HG03066 (cell line): ENCODE measurements around the gene APLP1.
A peak's percentile ranks its signal among the peaks of the same experiment; 100 is the strongest.
"Not testable (repeated sequence)": the region's sequence is repeated elsewhere in the genome, so short reads cannot be mapped to it uniquely, and the experiment has no call there.

Experiments used
- ATAC-seq: cut with Tn5 transposase; IDR thresholded peaks from one replicate; pipeline ENCODE4 v1.9.1; 2021; ENCODE audit warnings: low read depth; ENCODE audit not compliant: unreplicated experiment

APLP1 gene

DNA sequence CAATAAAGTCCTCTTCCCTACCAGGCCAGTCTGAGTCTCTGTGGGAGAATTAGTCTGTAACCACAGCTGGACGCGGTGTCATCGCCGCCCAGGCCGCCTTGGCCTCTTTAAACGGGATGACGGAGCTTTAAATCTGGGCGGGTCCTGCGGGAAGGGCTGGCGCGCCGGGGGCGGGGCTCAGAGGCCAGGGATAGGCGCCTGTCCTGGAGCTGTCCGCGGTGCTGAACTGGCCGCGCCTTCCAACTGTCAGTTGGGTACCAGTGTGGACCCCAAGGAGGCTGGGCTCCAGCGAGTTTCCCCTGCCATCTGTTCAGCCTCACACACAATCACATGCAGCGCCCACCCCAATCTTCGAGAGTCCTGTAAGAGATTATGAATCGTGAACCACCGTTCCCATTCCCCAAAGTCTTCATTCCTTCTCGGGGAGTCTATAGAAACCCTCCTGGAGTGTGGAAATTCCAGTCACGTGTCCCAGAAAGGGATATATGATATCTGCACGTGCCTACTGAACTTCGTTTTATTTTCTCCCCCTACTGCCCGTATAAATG, 11.5 kb downstream of the APLP1 start:
- ATAC-seq: no peak

DNA sequence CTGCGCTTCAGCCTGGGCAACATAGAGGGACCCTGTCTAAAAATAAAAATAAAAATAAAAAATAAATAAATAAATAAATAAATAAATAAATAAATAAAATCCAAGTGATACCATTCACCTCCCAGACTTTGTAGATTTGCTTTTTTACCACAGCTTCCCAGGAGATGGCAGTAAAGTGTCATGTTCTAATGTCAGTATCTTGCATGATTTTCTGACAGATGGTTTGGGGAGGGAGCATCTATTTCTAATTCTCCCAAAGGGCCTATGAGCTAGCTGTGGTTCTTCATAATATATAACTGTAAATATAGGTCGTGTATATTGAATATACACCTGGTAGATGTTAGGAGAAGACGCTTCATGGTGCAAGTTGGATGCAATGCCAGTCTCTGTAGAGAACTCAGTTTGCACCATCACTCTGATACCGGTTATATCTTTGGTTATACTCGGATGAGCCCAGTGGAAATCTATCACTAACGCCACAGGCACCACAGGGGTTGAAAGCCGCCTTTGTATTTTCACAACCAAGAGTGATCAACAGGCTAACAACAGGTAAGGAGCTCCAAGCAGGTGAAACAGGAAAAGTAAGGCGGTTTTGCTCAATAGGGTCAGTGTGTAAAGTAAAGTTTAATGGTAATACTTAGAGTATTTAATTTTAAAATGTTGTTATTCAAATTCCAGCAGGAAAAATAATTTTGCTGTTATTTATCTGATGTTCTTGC, 13.9 kb downstream of the APLP1 start:
- ATAC-seq: no peak

DNA sequence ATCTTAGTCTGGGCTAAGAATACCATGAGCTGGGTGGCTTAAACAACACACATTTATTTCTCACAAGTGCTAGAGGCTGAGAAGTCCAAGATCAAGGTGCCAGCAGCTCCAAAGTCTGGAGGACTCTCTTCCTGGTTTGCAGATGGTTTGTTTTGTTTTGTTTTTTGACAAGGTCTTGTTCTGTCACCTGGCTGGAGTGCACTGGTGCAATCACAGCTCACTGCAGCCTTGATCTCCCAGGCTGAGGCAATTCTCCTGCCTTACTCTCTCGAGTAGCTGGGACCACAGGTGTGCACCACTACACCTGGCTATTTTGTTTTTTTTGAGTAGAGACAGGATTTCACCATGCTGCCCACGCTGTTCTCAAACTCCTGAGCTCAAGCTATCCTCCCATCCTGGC, 15.5 kb downstream of the APLP1 start:
- ATAC-seq: no peak

DNA sequence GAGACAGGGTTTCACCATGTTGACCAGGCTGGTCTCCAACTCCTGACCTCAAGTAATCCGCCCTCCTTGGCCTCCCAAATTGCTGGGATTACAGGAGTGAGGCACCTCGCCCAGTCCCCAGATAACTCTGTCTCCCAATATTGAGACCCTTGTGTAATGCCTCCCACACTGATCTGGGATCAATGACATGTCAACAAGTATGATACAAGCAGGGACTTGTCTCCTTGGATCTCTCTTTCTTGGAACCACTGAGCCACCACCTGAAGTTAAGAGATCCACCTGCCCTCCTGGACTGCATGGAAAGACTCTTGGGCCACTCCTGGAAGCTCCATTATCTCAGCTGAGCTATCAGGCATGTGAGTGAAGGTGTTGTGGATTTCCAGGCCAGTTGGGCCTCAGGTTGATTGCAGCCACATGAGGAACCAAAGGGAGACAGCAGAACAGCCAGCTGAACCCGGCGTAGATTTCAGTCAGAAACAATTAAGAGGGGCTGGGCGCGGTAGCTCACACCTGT, 16.9 kb downstream of the APLP1 start:
- no peak for ATAC-seq

DNA sequence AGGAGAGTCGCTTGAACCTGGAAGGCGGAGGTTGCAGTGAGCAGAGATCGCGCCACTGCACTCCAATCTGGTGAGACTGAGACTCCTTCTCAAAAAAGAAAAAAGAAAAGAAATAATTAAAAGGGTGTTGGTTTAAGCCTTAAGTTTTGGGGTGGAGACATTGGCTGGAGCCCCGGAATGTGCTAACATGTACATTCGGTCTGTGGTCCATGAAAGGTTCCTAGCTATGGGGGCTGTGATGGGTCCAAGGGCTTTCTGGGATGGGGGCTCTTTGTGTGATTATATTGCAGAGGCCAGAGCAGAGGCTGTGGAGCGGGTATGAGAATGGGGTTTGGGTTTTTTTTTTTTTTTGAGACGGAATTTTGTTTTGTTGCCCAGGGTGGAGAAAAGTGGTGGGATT, 17.5 kb downstream of the APLP1 start:
- ATAC-seq: no peak

DNA sequence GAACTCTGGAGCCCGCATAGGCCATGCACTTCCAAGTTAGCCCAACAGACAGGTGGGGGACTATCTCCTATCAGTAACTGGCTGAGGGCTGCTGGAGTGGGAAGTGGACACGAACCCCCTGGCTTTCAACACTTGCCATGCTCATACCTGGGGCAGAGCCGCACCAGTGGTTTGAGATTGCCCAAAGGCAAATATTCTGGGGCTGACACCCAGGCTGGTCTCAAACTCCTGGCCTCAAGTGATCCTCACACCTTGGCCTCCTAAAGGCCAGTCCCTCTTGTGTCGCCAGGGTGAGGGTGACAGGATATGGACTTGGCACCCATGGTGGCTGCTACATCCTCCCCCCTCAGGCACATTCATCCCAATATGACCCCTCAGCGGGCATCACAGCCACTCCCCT, 18.8 kb downstream of the APLP1 start:
- no peak for ATAC-seq

DNA sequence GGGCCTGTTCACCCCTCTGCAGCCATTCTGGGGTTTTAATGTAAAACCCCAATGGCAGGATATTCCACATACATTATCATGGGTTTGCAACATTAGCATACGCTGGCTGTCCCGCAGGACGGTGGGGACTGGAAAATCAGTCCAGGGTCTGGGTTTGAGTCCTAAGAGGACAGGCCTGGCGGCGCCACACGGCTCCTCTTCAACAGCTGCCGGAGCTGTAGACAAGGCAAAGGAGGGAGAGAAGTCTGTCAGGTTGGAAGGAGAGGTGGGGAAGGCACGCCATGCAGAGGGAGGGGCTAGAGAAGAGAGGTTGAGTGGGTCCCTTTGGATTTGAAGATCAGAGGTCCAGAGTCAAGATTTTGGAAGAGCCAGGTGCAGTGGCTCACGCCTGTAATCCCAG, 20.0 kb downstream of the APLP1 start:
- no peak for ATAC-seq

DNA sequence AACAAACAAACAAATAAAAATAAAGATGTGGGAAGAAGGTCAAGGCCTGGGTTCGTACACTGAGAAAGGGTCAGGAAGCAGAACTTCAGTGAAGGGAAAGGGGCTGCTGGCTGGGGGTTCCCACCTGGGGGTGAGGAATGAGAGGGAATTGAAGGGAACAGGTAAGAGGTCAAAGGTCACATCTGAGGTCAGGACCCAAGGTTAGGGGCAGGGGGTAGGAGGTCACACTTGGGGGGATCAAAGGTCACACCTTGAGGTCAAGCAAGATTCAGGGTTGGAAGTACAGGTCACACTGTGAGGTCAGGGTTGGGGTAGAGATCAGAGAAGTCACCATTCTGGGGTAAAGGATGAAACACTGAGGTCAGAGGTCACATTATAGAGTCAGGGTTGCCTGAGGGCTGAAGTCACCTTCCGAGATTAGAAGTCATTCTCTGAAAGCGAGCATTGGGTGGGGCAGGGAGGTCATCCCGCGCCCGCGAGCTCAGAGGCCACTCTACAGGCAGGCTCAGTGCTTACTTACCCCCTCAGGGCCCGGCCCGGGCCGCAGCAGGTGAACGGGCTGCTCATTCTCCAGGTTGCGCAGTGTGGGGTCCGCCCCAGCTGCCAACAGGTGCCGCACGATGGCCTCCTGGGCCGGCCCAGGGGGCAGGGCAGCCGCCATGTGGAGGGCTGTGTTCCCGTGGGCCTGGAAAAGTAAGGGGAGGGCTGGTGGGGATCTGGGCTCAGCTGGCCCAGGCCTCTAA, 21.2 kb downstream of the APLP1 start:
- no peak for ATAC-seq

DNA sequence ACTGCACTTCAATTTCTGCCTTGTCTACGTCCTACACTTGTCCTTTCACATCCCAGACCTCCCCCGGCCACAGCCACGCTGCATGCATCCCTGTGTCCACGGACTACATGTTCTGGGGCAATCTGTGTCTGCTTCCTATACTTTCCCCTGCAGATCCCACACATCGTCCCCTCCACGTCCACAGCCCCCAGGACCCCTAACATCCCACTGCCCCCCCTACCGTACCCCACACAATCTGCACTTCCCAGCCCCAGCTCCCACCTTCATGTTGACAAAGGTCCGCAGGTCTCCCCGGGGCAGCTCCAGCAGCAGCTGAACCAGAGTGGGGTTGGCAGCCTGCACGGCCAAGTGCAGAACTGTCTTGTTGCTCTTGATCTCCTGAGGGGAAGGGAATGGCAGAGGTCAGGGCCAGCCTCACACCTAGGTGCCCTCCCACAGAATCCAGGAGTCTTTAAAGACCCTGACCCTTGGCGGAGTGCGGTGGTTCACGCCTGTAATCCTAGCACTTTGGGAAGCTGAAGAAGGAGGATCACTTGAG, 21.8 kb downstream of the APLP1 start:
- ATAC-seq: no peak

DNA sequence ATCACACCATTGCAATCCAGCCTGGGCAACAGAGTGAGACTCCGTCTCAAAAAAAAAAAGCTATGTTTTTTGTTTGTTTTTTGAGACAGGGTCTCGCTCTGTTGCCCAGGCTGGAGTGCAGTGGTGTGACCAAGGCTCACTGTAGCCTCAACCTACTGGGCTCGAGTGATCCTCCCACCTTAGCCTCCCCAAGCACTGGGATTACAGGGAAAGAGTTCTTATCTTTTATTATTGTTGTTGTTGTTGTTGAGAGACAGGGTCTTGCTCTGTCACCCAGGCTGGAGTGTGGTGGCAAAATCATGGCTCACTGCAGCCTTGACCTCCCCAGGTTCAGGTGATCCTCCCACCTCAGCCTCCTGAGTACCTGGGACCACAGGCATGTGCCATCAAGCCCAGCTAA, 23.4 kb downstream of the APLP1 start:
- ATAC-seq: not testable (repeated sequence)

DNA sequence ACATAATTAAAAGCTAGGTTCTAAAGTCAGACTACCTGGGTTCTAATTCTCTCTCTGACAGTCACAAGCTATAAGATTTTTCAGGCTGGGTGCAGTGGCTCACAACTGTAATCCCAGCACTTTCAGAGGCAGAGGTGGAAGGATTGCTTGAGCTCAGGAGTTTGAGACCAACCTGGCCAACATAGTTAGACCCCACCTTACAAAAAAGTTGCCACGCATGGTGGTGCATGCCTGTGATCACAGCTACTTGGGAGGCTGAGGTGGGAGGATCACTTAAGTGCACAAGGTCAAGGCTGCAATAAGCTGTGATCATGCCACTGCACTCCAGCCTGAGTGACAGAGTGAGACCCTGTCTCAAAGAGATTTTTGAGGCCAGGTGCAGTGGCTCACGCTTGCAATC, 26.0 kb downstream of the APLP1 start:
- ATAC-seq: no peak

DNA sequence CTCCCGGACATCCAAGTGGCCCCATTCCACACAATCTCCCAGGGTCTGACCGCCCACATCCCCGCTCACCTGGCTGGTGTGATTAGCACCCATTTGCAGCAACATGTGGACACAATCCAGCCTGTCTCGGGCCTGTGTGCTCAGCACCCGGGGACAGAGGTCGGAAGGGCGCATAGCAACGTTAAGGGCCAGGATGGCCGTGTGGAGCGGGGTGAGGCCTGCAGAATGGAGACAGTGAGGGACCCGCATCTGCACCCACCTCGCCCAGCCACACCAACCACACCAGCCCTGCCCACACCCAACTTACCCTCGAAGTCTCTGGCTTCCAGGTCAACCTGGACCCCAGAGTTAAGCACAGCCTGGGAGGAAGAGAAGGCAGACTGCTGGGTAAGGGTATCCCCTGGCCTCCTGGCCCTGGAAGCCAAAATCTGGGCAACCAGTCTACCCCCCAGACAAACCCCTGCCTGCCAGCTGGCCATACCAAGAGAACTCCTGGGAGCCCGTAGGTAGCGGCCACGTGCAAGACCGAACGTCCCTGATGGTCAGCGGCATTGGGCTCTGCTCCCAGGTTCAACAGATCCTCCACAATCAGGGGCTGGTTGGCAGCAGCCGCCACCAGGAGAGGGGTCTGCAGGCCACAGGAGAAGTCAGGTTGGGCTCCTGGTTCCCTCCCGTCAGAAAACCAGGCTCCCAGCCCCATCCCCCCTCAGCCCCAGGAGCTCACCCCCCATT, 27.7 kb downstream of the APLP1 start:
- no peak for ATAC-seq

DNA sequence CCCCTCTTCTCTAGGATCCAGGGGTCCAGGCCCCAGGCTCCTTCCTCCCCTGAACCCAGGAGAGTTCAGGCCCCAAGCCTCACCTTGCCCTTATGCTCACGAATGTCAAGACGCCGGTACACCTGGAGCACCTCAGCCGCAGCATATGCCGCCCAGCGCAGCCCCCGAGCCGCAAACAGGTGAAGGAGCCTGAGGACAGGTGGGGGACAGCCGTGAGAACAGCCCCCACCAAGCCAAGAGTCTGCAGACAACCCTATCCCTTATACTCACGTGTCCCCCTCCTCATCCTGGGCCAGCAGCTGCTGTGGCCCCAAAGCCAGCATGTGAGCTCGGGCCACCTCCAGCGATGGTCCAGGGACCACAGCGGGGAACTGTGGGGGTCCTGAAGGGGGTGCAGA, 28.3 kb downstream of the APLP1 start:
- no peak for ATAC-seq

DNA sequence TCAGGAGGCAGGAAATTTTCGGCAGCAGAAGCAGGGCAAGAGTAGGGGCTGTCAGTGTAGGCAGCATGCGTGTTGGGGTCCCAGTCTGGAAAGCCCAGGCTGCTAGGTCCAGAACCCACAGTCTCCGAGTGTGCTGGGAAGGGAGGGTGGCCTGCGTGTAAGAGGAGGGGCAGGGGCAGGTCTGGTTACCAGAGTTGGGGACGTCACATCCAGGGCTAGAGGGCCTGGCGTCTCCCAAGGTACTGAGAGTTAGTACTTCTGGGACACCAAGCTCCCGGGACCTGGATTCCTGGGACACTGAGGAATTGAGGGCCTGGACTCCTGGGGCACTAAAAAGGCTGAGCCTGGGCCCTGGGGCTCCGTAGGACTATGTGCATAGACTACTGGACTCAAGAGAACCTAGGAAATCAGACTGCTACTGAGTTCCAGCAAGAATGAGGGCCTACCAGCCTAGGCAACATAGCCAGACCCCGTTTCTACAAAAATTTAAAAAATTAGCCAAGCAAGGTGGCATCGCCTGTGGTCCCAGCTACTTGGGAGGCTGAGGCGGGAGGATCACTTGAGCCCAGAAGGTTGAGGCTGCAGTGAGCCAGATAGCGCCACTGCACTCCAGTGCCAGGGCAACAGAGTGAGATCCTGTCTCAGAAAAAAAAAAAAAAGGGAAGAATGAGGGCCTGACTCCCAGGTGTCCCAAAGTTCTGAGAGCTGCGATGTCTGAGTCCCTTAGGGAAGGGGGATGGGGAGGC, 29.5 kb downstream of the APLP1 start:
- ATAC-seq: no peak

DNA sequence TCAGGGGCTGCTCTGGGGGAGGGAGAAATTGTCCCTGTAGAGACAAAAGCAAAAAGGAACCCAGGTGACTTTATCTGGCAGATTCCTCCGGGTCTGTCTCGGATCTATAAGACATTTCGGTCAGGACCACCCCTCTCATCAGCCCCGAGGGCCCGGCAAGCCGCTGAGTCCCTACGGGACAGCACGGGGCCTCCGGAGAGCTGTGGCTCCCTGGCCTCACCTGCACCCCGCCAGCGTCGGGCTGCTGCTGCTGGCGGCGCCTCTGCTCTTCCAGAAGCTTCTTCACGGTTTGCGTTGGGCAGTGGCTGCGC, 30.1 kb downstream of the APLP1 start:
- ATAC-seq: no peak

DNA sequence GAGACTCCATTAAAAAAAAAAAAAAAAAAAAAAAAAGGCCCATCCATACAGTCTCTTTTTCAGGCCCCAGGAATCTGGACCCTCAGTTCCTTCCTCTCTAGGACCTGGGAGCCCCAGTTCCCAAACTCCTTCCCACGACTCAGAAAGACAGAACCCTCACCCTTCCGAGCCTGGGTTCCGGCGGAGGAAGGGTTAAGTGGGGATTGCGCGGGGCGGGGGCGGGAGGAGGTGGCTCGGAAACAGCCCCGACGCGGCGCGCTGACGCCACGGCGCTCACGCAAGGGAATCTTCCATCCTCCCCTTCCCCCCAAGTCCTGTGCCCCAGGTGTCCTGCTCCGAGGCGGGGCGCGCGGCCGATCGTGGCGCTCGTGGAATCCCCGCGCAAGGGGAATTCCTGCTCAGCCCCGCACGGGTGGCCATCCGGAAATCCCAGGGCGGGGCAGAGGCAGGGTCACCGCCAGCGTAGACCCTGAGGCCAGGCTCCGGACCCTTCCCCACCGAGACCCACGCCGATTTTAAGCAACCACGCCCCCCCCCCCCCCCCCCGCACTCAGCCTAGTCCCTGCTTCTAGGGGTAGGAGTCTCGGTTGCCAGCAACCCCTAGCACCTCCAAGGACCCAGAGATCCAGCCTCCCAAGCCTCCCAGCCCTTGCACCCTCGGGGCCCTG, 31.3 kb downstream of the APLP1 start:
- ATAC-seq: peak; percentile 37

DNA sequence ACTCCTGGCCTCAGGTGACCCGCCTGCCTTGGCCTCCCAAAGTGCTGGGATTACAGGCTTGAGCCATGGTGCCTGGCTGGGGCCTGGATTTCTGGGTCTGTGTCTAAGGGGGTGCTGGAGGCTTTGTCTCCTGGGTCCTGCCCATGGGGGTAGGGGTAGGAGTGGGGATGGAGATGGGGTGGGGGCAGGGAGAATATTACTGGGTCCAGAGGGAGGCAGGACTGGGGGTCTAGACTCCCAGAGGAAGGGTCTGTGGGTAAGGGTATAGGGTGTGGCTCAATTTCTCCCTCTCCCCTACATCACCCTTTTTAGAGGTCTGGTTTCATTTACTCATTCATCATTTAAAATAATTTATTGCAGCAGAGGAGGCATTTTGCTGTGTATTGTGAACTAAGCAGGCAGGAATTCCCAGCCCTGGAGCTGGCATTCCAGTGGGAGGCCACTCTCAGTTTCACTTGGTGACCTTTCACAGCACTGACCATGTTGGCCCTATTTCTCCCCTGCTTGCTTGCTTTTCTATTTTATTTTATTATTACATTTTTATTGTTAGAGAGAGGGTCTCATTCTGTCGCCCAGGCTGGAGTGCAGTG, 32.8 kb downstream of the APLP1 start:
- ATAC-seq: no peak

DNA sequence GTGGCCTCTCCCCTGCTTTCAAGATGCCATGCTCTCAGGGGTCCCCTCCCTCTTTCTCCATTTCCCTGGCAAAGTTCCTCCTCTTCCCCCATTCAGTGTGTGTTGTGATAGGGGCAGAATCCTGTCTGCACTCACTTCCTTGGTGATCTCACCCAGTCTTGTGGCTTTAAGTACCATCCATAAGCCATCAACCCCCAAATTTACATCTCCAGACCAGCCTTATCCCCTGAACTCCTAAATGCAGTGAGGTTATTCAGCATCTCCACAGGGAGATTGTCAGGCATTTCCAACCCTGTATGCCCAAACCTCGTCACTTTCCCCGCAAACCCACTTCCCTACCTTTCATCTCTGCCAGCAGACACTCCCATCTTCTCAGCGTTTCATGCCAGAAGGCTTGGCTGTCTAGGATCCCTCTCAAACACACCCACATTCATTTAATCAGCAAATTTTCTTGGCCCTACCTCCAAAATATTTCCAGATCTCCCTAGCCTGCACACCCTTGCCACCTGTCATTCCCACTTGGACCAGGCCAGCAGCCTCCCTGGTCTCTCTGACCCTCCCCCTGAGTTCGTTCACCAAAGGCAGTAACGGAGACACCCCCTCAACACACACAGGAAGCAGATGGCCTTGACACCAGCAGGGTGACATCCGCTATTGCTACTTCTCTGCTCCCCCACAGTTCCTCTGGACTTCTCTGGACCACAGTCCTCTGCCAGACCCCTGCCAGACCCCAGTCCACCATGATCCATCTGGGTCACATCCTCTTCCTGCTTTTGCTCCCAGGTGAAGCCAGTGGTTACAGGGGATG, 33.7 kb downstream of the APLP1 start, which contains the start of gene HCST:
Gene HCST (plus strand): TSS at position 676 of the 808 bp plus-strand sequence. CDS start 65 bp downstream, at position 741.
- no peak for ATAC-seq
